HepG2 (cell line): Measurements from ENCODE around the gene DDX49. TPM values are rescaled to one million over a fixed set of nuclear protein-coding genes. Genes with fewer than 3 reads are reported as not detected.

Experiments
- ATAC-seq: fragments of 200-7000 bp; cut with Tn5 transposase; 3 replicates; pipeline ENCODE4 v1.9.1; 2020; ENCODE audit warnings: mild to moderate bottlenecking, moderate library complexity
- BruUV-seq: library from RNA; stranded (reverse); fragments of 400-500 nt; replicated peaks from 2 replicates; lab custom pipeline; 2021; lab: Mats Ljungman, UMichigan
- CTCF ChIA-PET: fragments of 300-600 bp; formaldehyde crosslinking; extraction: SDS; loops from one replicate; lab custom pipeline; 2021; ENCODE audit warnings: low total read pairs, inconsistent platforms, low intra/inter-chr PET ratio; lab: Yijun Ruan, JAX
- POLR2A ChIA-PET: fragments of 350-600 bp; sonication (Branson Sonifier 250); formaldehyde crosslinking; loops from one replicate; lab custom pipeline; 2020; ENCODE audit warnings: antibody characterized with exemption, inconsistent platforms; lab: Yijun Ruan, JAX
- DNase-seq: peaks from one replicate; pipeline ENCODE4 v3.0.0-alpha.2; 2015; ENCODE audit warnings: low spot score
- FAIRE-seq: peaks from 3 replicates; lab custom pipeline; 2011; peaks lifted over from hg19 to GRCh38; lab: Jason Lieb, UNC
- H2AFZ ChIP-seq: one replicate; pipeline ENCODE4 v1.6.1; 2011; ENCODE audit warnings: low read length, inconsistent platforms
- H3K27ac ChIP-seq: fragments of 300-600 bp; 3 replicates; pipeline ENCODE4 v1.8.0; 2011; ENCODE audit warnings: mixed run types, mild to moderate bottlenecking, mixed read lengths, low read length, inconsistent platforms; ENCODE audit not compliant: insufficient read depth; ENCODE audit errors: extremely low read length
- H3K27me3 ChIP-seq, 2 experiments: fragments of 200-600 bp in 1 of 2; 2 replicates in 1 of 2; 3 replicates in 1 of 2; pipeline versions ENCODE4 v1.6.0 to v1.8.0; 2011; ENCODE audit warnings: low read length in 2 of 2, mild to moderate bottlenecking in 2 of 2, moderate library complexity in 2 of 2, inconsistent platforms in 1 of 2; ENCODE audit not compliant: insufficient read depth in 2 of 2, control insufficient read depth in 1 of 2
- H3K36me3 ChIP-seq, 2 experiments: fragments of 200-600 bp in 1 of 2; replicated peaks in 1 of 2; 2 replicates in 1 of 2; 3 replicates in 1 of 2; pipeline versions ENCODE4 v1.5.1 to v1.8.0; 2011; ENCODE audit warnings: low read length in 2 of 2, inconsistent platforms in 1 of 2; ENCODE audit not compliant: insufficient read depth in 2 of 2, control insufficient read depth in 1 of 2
- H3K4me1 ChIP-seq: 2 replicates; pipeline ENCODE4 v1.5.1; 2012; ENCODE audit warnings: low read length, inconsistent platforms; ENCODE audit not compliant: insufficient read depth
- H3K4me2 ChIP-seq: 2 replicates; pipeline ENCODE4 v1.6.0; 2011; ENCODE audit warnings: low read depth, low read length, inconsistent platforms
- H3K4me3 ChIP-seq, 3 experiments: fragments of 200-600 bp in 1 of 3; sonication (generic), shearing (Covaris generic) in 1 of 3; replicated peaks in 1 of 3; 2 replicates each; pipeline ENCODE4 v1.5.1; 2011 to 2016; ENCODE audit warnings: low read length in 3 of 3, inconsistent platforms in 2 of 3, low read depth in 2 of 3, mild to moderate bottlenecking in 2 of 3, control low read depth in 1 of 3, mixed read lengths in 1 of 3; ENCODE audit not compliant: insufficient read depth in 1 of 3
- H3K79me2 ChIP-seq: one replicate; pipeline ENCODE4 v1.6.1; 2011; ENCODE audit warnings: low read length, inconsistent platforms; ENCODE audit not compliant: insufficient read depth
- H3K9ac ChIP-seq: 2 replicates; pipeline ENCODE4 v1.6.0; 2011; ENCODE audit warnings: mild to moderate bottlenecking, low read depth, low read length, inconsistent platforms; ENCODE audit not compliant: insufficient read depth
- H3K9me3 ChIP-seq: 2 replicates; pipeline ENCODE4 v1.5.1; 2012; ENCODE audit warnings: mild to moderate bottlenecking, low read length
- H4K20me1 ChIP-seq: 2 replicates; pipeline ENCODE4 v1.6.0; 2011; ENCODE audit warnings: inconsistent platforms, mild to moderate bottlenecking, low read length, moderate library complexity; ENCODE audit not compliant: insufficient read depth
- ARID4A ChIP-seq: sonication (generic); formaldehyde crosslinking; IDR thresholded peaks from 2 replicates; pipeline ENCODE4 v1.5.0; 2020; ENCODE audit warnings: mild to moderate bottlenecking, missing genetic modification reagents, borderline replicate concordance
- DPF2 ChIP-seq: sonication (generic); formaldehyde crosslinking; IDR thresholded peaks from 2 replicates; pipeline ENCODE4 v1.4.0; 2020; ENCODE audit warnings: mild to moderate bottlenecking, low read depth, missing genetic modification reagents, borderline replicate concordance
- HOXD1 ChIP-seq: sonication (generic); formaldehyde crosslinking; IDR thresholded peaks from 2 replicates; pipeline ENCODE4 v1.5.0; 2020; ENCODE audit warnings: missing genetic modification reagents
- MIXL1 ChIP-seq: IDR thresholded peaks from 2 replicates; pipeline ENCODE4 v1.6.1; 2016
- ZBTB38 ChIP-seq: sonication (generic); formaldehyde crosslinking; IDR thresholded peaks from 2 replicates; pipeline ENCODE4 v1.5.1; 2020; ENCODE audit warnings: mild to moderate bottlenecking, missing genetic modification reagents
- ZBTB44 ChIP-seq: sonication (generic); formaldehyde crosslinking; IDR thresholded peaks from 2 replicates; pipeline ENCODE4 v1.4.0; 2020; ENCODE audit warnings: missing genetic modification reagents
- ZNF441 ChIP-seq: sonication (generic); formaldehyde crosslinking; IDR thresholded peaks from 2 replicates; pipeline ENCODE4 v1.7.0; 2021; ENCODE audit warnings: missing genetic modification reagents, borderline replicate concordance
- ZNF512B ChIP-seq: sonication (generic); formaldehyde crosslinking; IDR thresholded peaks from 2 replicates; pipeline ENCODE4 v1.5.1; 2020; ENCODE audit warnings: missing genetic modification reagents, mild to moderate bottlenecking, borderline replicate concordance
- ZNF629 ChIP-seq: sonication (generic); formaldehyde crosslinking; conservative IDR thresholded peaks from 2 replicates; pipeline ENCODE4 v1.5.0; 2020; ENCODE audit warnings: missing genetic modification reagents
- WGBS: methylation state at CpG from one replicate; pipeline ENCODE4 v1.1.6; 2017; ENCODE audit warnings: low lambda C conversion rate; 5-methylcytosine and 5-hydroxymethylcytosine counted together
- in situ Hi-C: cut with HindIII; loops from 2 replicates; pipeline ENCODE4 v1.10.0; 2017; ENCODE audit warnings: low pct_unique_long_range_greater_than_20kb; ENCODE audit not compliant: extremely low pct_ligation_motif_present
- intact Hi-C: fragments of 100-400 bp; cut with micrococcal nuclease; formaldehyde crosslinking; loops from one replicate; pipeline ENCODE4 v1.10.0; 2022; ENCODE audit not compliant: unreplicated experiment
- polyA plus RNA-seq, 8 experiments: library from polyadenylated mRNA; depleted of rRNA in 3 of 8; stranded (reverse) in 7 of 8; unstranded in 1 of 8; fragments of >200 nt; fragmentation: Illumina TruSeq in 4 of 8; extraction: Trizol in 4 of 8; gene quantifications; 2 replicates each; pipeline versions ENCODE4 v1.2.1 to v1.2.3, GENCODE V29; 2011 to 2016; ENCODE audit warnings: low read depth in 4 of 8, missing spikeins in 1 of 8, mixed read lengths in 1 of 8; ENCODE audit not compliant: insufficient read depth in 1 of 8
- total RNA-seq, 5 experiments: library from RNA; depleted of rRNA; stranded (reverse); fragments of >200 nt; fragmentation: Illumina TruSeq; extraction: Trizol; gene quantifications; 2 replicates each; pipeline ENCODE4 v1.2.3, GENCODE V29; 2016; ENCODE audit warnings: low read depth in 1 of 5

The DDX49 gene
- total and polyA plus RNA-seq, 2 of the 13 experiments (the other 11 are each of a cell fraction or from before 2014, with no cell fraction given), result 27.0 to 46.2 TPM

- FAIRE-seq (no peak), ATAC-seq (no peak), DNase-seq (no peak)
- Histone ChIP-seq H3K27me3 (no peaks in the 10 kb centered on the region), H3K36me3 (no peaks in the 10 kb centered on the region), H4K20me1 (no peaks in the 10 kb centered on the region), H3K4me1 (peaks cover 31% of the 10 kb centered on the region), H3K9ac (no peak overlapping the region), H3K79me2 (no peaks in the 10 kb centered on the region), H3K27ac (no peak overlapping the region), H3K4me3 (no peak overlapping the region)
- ChIA-PET CTCF (no interaction called here), POLR2A (no interaction called here)
- in situ Hi-C loops (no loop called here), intact Hi-C loops (no loop called here)
- 63% methylated on average over 9 of the region's 9 CpGs for WGBS
- peak; percentile 87 for TF ChIP-seq ZNF629 (CRISPR knock-in tag)
- no peak for TF ChIP-seq ZBTB44
- TF ChIP-seq, all 625 proteins: peak for 1
- H3K4me2 ChIP-seq, result no peak overlapping the region
- H3K9me3 ChIP-seq, result no peaks in the 10 kb centered on the region
- BruUV-seq, result no TSS peak
- H2AFZ ChIP-seq, result no peak overlapping the region
Observed at GRCh38 chr19:18945297-18945696, 25.8 kb downstream of the DDX49 start.

- ATAC-seq (no peak), FAIRE-seq (no peak), DNase-seq (no peak)
- no TSS peak for BruUV-seq
- Histone ChIP-seq H3K4me1 (peaks cover 34% of the 10 kb centered on the region), H3K79me2 (no peaks in the 10 kb centered on the region), H2AFZ (no peak overlapping the region), H3K36me3 (no peaks in the 10 kb centered on the region), H4K20me1 (no peaks in the 10 kb centered on the region), H3K4me2 (no peak overlapping the region), H3K9ac (no peak overlapping the region), H3K27me3 (no peaks in the 10 kb centered on the region), H3K4me3 (no peak overlapping the region), H3K9me3 (no peaks in the 10 kb centered on the region), H3K27ac (no peak overlapping the region)
- CTCF ChIA-PET, result no interaction called here
- POLR2A ChIA-PET, result no interaction called here
- in situ Hi-C loops (no loop called here), intact Hi-C loops (no loop called here)
- no peak for TF ChIP-seq ZBTB38
- TF ChIP-seq ZNF441, result no peak
- TF ChIP-seq ZNF512B (CRISPR knock-in tag), result no peak
- TF ChIP-seq MIXL1, result no peak
- no peak for TF ChIP-seq HOXD1 (CRISPR knock-in tag)
- no peak for TF ChIP-seq ARID4A (CRISPR knock-in tag)
- TF ChIP-seq DPF2 (CRISPR knock-in tag), result no peak
Observed at GRCh38 chr19:18946335-18946734, 26.8 kb downstream of the DDX49 start.
